Measurements from ENCODE around the gene SCGN. TPM values are rescaled to one million over a fixed set of nuclear protein-coding genes. Genes with fewer than 3 reads are reported as not detected.

SCGN gene
- total and polyA plus RNA-seq, 2 of the 4 experiments (the other 2 are of a cell fraction): not detected

DNA sequence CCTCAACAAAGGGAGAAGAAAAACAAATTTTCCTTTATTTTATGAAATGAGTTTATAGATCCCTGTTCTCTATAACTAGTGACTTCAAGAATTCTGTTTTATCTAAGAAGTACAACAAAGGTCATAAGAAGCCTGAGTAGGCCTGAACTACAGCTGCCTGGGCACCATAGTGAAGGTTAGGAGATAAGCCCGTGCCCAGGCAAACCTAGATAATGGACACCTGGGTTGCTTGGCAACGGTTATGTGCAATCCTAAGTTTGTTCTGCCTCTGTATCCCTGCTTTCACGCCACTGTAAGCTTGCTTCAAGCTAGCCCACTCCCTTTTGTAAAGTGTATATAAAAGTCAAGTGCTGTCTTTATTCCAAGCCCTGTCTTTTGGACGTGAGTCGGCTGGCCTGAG lies 23.2 kb downstream of the SCGN start:
- H3K9me3 ChIP-seq (ENCODE audit: control insufficient read depth, insufficient read depth, low read length): no peaks in the 10 kb centered on the region
- H2BK15ac ChIP-seq (ENCODE audit: low read depth, low read length): no peak overlapping the region
- no peaks in the 10 kb centered on the region for H3K36me3 ChIP-seq (ENCODE audit: control insufficient read depth, insufficient read depth, low read length)
- H3K4ac ChIP-seq (ENCODE audit: low read depth, low read length): no peak overlapping the region
- no peak overlapping the region for H3K18ac ChIP-seq (ENCODE audit: low read depth, low read length)
- DNase-seq (no peak), ATAC-seq (ENCODE audit: low read depth) (no peak)
- in situ Hi-C loops (cut with MboI; ENCODE audit: low sequenced_read_pairs) (no loop called here), dilution Hi-C loops (cut with HindIII; ENCODE audit: low sequenced_read_pairs, unreplicated experiment) (no loop called here), intact Hi-C loops (cut with micrococcal nuclease) (no loop called here)
- no peaks in the 10 kb centered on the region for H3K27me3 ChIP-seq (ENCODE audit: control insufficient read depth, insufficient read depth, low read length)
- no peak overlapping the region for H3K23ac ChIP-seq (ENCODE audit: low read depth, low read length)
- no TSS peak for BruUV-seq (replicated peaks)
- no peak overlapping the region for H4K5ac ChIP-seq (ENCODE audit: low read depth, low read length)
- H2AFZ ChIP-seq (replicated peaks; ENCODE audit: low read length, poor library complexity): no peak overlapping the region
- H2BK5ac ChIP-seq (ENCODE audit: low read depth, low read length, poor library complexity, severe bottlenecking): no peak overlapping the region
- no peak for TF ChIP-seq CHD1 (IDR thresholded peaks at IDR 0.05; ENCODE audit: low read depth, low read length)
- no peak for TF ChIP-seq RAD21 (IDR thresholded peaks at IDR 0.05; ENCODE audit: low read length)
- TF ChIP-seq, protein P1, sequence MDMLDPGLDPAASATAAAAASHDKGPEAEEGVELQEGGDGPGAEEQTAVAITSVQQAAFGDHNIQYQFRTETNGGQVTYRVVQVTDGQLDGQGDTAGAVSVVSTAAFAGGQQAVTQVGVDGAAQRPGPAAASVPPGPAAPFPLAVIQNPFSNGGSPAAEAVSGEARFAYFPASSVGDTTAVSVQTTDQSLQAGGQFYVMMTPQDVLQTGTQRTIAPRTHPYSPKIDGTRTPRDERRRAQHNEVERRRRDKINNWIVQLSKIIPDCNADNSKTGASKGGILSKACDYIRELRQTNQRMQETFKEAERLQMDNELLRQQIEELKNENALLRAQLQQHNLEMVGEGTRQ (IDR thresholded peaks at IDR 0.05; ENCODE audit: low read depth, low read length): no peak
- TF ChIP-seq, protein P2, sequence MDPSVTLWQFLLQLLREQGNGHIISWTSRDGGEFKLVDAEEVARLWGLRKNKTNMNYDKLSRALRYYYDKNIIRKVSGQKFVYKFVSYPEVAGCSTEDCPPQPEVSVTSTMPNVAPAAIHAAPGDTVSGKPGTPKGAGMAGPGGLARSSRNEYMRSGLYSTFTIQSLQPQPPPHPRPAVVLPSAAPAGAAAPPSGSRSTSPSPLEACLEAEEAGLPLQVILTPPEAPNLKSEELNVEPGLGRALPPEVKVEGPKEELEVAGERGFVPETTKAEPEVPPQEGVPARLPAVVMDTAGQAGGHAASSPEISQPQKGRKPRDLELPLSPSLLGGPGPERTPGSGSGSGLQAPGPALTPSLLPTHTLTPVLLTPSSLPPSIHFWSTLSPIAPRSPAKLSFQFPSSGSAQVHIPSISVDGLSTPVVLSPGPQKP (IDR thresholded peaks at IDR 0.05; ENCODE audit: borderline replicate concordance, low read depth, low read length): no peak
- TF ChIP-seq RCOR1 (IDR thresholded peaks at IDR 0.05; ENCODE audit: insufficient replicate concordance, low read length): no peak
- no peak for TF ChIP-seq CEBPB (IDR thresholded peaks at IDR 0.05; ENCODE audit: low read depth, low read length)
- TF ChIP-seq MAZ (IDR thresholded peaks at IDR 0.05; ENCODE audit: borderline replicate concordance, low read depth, low read length): no peak
- TF ChIP-seq POLR2A (IDR thresholded peaks at IDR 0.05; ENCODE audit: low read depth, low read length): no peak
- TF ChIP-seq FOS (IDR thresholded peaks at IDR 0.05; ENCODE audit: low read depth, low read length): no peak
- TF ChIP-seq MXI1 (IDR thresholded peaks at IDR 0.05; ENCODE audit: borderline replicate concordance, low read depth, low read length): no peak
- no peak for TF ChIP-seq NFE2L2 (IDR thresholded peaks at IDR 0.05; ENCODE audit: low read depth, low read length)
- TF ChIP-seq, protein P3, sequence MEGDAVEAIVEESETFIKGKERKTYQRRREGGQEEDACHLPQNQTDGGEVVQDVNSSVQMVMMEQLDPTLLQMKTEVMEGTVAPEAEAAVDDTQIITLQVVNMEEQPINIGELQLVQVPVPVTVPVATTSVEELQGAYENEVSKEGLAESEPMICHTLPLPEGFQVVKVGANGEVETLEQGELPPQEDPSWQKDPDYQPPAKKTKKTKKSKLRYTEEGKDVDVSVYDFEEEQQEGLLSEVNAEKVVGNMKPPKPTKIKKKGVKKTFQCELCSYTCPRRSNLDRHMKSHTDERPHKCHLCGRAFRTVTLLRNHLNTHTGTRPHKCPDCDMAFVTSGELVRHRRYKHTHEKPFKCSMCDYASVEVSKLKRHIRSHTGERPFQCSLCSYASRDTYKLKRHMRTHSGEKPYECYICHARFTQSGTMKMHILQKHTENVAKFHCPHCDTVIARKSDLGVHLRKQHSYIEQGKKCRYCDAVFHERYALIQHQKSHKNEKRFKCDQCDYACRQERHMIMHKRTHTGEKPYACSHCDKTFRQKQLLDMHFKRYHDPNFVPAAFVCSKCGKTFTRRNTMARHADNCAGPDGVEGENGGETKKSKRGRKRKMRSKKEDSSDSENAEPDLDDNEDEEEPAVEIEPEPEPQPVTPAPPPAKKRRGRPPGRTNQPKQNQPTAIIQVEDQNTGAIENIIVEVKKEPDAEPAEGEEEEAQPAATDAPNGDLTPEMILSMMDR (conservative IDR thresholded peaks at IDR 0.05; ENCODE audit: low read depth, low read length): no peak
- TF ChIP-seq RFX5 (IDR thresholded peaks at IDR 0.05; ENCODE audit: low read depth, low read length): no peak
- H3K27ac ChIP-seq (ENCODE audit: insufficient read depth, low read length): no peak overlapping the region
- H4K8ac ChIP-seq (ENCODE audit: low read depth in 2 of 2, low read length in 2 of 2): no peak overlapping the region
- ChIA-PET POLR2A (ENCODE audit: unreplicated experiment) (no interaction called here), CTCF (no interaction called here)
- WGBS, 2 experiments (ENCODE audit: extremely low coverage in 2 of 2, insufficient read length in 1 of 2): no CpG with 5 or more reads among the region's 5 CpGs
- no peak overlapping the region for H3K56ac ChIP-seq (ENCODE audit: extremely low read depth, insufficient read depth, low read length)
- H2BK120ac ChIP-seq (ENCODE audit: low read depth, low read length): no peak overlapping the region
- H3K4me2 ChIP-seq (ENCODE audit: low read depth, low read length): no peak overlapping the region
- no peaks in the 10 kb centered on the region for H3K9me1 ChIP-seq (ENCODE audit: insufficient read depth, low read length)
- H3K4me1 ChIP-seq (ENCODE audit: control insufficient read depth, insufficient read depth, low read length): no peaks in the 10 kb centered on the region
- no peak overlapping the region for H3K9ac ChIP-seq (ENCODE audit: low read depth, low read length)
- H4K91ac ChIP-seq (ENCODE audit: insufficient read depth, low read depth, low read length): no peak overlapping the region
- H4K20me1 ChIP-seq (ENCODE audit: insufficient read depth, low read length): no peaks in the 10 kb centered on the region
- no peak overlapping the region for H2AK5ac ChIP-seq (ENCODE audit: low read depth, low read length)
- H3K4me3 ChIP-seq (ENCODE audit: insufficient read depth, low read depth, low read length): no peak overlapping the region
- no peaks in the 10 kb centered on the region for H3K79me1 ChIP-seq (ENCODE audit: low read depth in 1 of 2, low read length in 2 of 2)
- no peak overlapping the region for H2BK20ac ChIP-seq (ENCODE audit: low read depth, low read length)
- H2AK9ac ChIP-seq (replicated peaks; ENCODE audit: low read depth, low read length, poor library complexity): no peak overlapping the region
- no peak overlapping the region for H3K14ac ChIP-seq (replicated peaks; ENCODE audit: low read depth, low read length)
